NCI-H2107 treated with DMSO at 0.1 percent for 48 hours (cell line): ENCODE measurements around the gene N4BP2.

Experiments
- DNase-seq: peaks from one replicate; lab custom pipeline; 2025; ENCODE audit not compliant: unreplicated experiment; lab: John Stamatoyannopoulos, UW

Gene N4BP2

GRCh38 chr4:40152637-40153036, 96.0 kb downstream of the N4BP2 start:
- no peak for DNase-seq

GRCh38 chr4:40157436-40157835, 100.8 kb downstream of the N4BP2 start:
- no peak for DNase-seq

GRCh38 chr4:40160258-40160657, 103.6 kb downstream of the N4BP2 start:
- no peak for DNase-seq

DNA sequence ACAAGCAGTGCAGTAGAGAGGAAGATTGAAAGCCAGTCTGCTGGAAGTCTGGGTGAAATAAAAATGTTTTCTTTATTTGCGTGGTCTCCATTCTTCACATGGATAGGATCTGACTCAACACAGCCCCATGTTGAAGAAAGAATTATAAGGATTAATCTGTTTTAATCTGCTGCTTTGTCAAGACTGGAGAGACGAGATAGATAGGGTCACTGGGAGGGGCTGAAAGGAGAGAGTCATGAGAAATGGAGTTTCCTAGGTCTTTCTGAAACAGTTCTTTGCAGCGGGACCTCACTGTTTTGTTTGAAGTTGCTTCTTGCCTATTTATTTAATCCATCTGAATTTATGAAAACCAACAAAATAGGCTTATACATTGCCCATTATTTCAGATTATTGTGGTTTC, 107.8 kb downstream of the N4BP2 start:
- no peak for DNase-seq

DNA sequence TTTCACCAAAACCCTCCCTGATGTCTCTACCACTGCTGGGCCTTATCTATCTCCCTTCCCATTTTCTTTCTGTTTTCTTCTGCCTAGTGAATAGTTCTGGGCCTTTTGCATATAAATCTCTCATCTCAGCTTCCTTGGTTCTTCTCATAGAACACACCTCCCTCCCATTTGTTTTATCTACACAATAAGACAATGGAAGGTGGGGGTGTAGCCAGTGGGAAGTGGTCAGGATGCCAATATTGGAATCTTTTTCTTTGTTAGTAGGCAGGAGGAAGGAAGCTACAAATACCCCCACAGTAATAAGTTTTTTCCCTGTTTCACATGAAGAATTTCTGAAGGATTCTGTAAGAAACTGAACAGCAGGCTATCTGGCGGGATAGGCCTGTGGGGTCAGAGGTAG, 109.3 kb downstream of the N4BP2 start:
- DNase-seq = no peak

GRCh38 chr4:40168070-40168469, 111.4 kb downstream of the N4BP2 start:
- no peak for DNase-seq

DNA sequence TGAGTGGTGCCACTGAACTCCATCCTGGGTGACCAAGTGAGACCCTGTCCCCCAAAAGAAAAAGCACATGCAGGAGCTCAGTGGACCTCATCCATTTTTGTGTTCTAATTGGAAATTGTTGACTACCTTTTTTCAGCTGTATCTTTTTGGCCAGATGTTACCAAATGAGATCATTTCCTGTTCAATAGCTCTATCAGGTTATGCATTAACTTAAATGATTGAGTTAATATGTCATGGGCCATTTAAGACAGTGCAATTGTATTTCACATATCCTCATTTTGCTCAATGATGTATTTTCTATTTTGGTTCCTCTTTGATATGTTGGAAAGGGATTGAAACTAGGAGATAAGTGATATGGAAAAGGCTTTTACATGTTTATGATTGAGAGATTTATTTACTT, 113.9 kb downstream of the N4BP2 start:
- no peak for DNase-seq

DNA sequence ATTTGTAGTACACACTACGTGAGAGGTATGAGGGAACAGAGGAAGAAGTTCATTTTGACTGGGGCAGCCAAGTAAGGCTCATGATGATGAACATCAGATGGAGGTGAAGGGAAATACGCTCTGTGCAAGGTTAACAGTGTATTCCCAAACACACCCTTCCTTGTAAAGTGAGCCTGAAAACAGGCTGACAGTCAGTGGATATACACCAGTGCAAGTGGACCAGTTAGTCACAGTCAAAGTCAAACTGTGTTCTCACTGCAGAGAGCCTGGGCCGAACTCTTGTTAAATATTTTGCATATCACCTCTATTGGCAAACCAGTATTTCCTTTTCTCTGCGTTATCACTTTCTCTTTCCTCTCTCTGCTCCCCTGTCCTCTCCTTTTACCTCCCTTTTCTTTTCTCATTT, 116.8 kb downstream of the N4BP2 start:
- no peak for DNase-seq

- DNase-seq = no peak
Measured at GRCh38 chr4:40176602-40177001, 120.0 kb downstream of the N4BP2 start.

DNA sequence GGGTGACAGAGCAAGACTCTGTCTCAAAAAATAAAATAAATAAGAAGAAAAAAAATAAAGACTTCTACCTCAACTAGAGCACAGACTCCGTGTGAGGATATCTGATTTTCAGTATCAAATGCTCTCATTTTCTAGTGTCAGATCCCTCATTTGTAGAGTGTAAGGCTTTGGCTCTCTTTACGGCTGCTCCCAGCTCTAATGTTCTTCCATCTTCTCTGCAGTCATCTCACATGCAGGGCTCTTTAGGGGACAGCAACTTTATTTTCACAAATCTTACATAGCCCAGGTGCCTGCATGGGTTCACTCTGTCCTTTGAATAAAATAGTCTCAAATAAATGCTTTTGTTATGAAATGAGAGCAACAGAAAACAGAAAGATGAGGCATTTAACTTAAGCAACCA, 120.9 kb downstream of the N4BP2 start:
- DNase-seq = no peak

GRCh38 chr4:40178672-40179071, 122.0 kb downstream of the N4BP2 start:
- DNase-seq = no peak

GRCh38 chr4:40179360-40179759, 122.7 kb downstream of the N4BP2 start:
- DNase-seq = no peak

DNA sequence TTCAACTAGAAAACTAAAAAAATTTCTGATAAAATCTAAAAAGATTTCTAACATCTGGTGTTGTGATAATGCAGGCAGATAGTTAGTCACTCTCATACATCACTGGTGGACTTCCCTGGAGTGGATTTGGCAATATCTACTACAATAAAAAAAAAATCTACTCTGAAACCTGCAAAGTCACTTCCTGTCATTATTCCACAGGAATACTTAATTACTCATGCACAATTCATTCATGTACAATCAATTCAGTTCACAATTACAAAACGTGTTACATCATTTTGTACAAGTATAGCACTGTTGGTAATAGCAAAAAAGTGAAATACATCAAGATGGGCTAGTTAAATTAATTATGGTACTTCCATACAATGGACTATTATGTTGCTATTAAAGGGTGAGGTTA, 123.7 kb downstream of the N4BP2 start:
- no peak for DNase-seq

DNA sequence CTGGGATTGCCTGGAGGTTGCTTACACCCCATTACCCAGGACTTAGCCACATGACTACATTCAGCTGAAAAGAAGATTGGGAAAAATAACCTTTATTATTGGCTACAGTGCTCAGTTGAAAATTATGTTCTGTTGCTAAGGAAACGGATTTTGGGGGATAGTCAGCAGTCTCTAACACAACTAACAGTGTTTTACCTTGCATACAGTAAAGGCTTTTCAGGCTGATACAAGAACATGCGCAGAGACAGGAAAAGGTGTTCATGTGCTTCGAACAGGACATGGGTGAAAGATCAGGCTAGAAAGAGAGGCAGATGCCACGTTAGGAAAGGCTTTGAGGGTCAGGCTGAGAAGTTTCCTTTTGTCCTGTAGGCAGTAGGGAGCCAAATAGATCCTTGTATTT, 125.4 kb downstream of the N4BP2 start:
- DNase-seq = no peak

DNA sequence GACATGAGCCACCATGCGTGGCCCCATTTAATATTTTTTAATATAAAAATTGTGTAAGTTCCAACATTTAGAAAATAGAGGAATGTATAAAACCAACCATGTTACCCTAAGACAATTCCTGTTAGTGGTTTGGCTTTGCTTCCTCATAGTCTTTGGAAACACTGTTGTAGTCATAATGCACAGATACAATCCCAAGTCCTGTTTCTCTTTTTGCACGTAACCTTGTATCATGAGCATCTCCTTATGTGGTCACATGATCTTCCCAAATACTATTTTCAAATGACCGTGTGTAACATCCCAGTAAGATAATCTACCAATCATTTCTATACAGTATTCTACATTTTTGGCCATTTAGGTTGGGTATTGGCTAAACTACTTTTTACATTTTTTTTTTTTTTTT, 126.3 kb downstream of the N4BP2 start:
- DNase-seq = no peak

DNA sequence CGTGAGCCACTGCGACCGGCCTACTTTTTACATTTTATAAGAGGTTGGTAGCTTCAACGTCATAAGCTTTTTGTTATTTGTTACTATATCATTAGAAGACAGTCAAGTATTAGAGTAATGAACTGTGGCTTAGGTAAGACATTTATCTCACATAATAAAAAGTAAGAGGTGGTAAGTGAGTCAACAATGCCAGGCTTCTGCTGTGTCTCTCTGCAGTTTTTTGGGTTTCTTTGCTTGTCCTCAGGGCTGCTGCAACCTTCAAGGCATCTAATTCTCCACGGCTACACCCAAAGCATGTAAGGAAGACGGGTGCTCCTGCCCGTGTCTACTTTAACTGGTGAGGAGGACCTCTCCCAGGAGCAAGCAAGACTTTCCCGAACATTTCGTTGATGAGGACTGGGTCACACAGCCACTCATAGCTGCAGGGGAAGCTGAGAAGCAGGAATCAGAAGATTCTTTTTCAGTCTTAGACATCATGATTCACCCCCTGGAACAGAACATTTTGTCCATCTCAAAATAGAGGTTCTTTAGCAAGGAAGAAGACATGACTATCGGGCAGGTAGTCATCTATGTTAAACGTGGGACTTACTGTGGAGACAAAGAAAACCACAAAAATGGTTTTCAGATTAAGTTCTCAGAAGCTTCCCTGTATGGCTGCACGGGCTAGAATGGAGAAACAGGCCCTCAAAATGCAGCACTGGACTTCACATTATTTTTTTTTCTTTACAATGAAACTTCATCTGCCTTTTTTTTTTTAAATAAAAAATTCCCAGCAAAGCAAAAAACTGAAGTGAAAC, 127.2 kb downstream of the N4BP2 start:
- no peak for DNase-seq

DNA sequence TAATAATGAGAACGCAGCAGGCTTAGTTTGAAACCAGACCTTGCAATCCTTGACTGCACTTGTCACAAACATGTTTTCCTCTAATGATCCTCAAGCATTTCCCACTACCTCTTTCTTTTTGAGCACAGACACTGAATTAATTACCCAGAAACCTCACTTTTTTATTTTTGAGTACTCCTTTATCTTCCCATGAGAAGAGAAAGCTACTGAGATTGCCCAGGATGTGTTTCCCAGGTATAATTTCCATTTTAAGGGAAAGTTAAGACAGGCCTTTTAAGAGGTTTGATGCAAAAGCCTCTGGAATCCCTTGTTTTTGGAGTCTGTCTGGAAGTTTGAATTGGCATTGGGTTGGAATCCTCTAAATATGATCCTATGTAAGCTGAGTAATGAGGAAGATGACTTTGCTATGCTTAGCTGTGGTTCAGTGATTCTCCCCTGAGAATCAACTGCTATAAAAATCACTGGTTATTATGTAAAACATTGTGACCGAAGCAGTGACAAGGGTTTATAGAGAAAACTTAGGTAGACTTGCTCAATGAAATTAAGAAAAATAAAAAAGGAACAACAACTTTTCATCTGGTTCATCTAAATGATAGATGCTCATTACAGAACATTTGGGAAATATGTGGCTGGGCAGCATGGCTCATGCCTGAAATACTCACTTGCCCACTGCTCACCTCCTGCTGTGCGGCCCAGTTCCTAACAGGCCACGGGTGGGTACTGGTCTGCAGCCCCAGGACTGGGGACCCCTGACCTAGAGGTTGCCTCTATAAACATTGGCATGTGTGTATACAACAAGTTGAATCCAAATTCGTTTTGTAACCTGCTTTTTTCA, 129.4 kb downstream of the N4BP2 start:
- DNase-seq = no peak

DNA sequence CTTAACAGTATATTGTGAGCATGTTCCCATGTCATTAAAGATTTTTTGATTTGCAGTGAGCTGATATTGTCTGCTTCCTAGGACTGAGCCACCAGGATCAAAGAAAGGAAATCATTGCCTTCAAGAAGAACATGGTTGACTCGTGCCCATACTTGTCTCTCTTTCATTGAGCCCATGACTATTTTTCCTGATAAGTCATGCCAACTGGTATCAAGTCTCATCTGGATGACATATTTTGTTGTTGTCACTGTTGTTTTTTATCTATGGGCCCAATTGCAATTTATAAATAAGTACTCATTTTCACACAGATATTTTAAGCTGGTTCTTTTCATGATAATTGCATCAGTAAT, 130.0 kb downstream of the N4BP2 start:
- no peak for DNase-seq

- DNase-seq = no peak
Measured at GRCh38 chr4:40187386-40187906, 130.8 kb downstream of the N4BP2 start.

DNA sequence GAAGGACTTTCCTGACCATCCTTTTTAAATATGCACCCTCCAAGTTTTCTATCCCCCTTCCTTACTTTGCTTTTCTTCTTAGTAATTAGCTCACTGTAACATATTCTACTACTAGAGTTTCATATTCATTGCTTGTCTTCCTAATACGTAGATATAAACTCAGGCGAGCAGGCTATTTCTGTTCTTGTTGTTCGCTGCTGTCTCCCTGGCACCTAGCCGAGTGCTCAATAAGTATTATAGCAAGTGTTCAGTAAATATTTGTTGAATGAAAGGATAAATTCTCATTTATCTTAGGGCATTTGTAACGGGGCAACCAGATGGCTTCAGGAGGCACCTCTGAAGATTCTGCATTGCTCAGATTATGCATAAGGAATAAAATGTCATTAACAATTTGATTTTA, 133.4 kb downstream of the N4BP2 start:
- no peak for DNase-seq

- DNase-seq = no peak
Measured at GRCh38 chr4:40190465-40190864, 133.8 kb downstream of the N4BP2 start.
